SK-N-SH (cell line): ENCODE measurements around the gene HOXB6. TPM values are rescaled to one million over a fixed set of nuclear protein-coding genes. Genes with fewer than 3 reads are reported as not detected.

Experiments used
- CTCF ChIA-PET: fragments of 300-600, 350-600 bp; formaldehyde crosslinking; extraction: SDS; loops from one replicate; lab custom pipeline; 2021; lab: Yijun Ruan, JAX
- POLR2A ChIA-PET: fragments of 350-600 bp; sonication (Branson Sonifier 250); formaldehyde crosslinking; extraction: SDS; loops from one replicate; lab custom pipeline; 2020; ENCODE audit warnings: antibody characterized with exemption, inconsistent platforms; lab: Yijun Ruan, JAX
- DNase-seq: peaks from one replicate; pipeline ENCODE4 v3.0.0; 2012
- H2AFZ ChIP-seq: fragments of 200-600 bp; sonication (generic); 2 replicates; pipeline ENCODE4 v1.8.1; 2016; ENCODE audit warnings: antibody characterized with exemption, mild to moderate bottlenecking, low read depth
- H3F3A ChIP-seq: fragments of 200-600 bp; sonication (generic); replicated peaks from 2 replicates; pipeline ENCODE3; 2016; ENCODE audit warnings: antibody characterized with exemption, mild to moderate bottlenecking; ENCODE audit not compliant: insufficient read depth
- H3K27ac ChIP-seq, 2 experiments: fragments of 200-500 bp in 1 of 2; fragments of 200-600 bp in 1 of 2; sonication (Bioruptor generic) in 1 of 2; sonication (generic), shearing (Covaris generic) in 1 of 2; 2 replicates each; pipeline versions ENCODE4 v1.5.1 to v1.6.1; 2014 to 2016; ENCODE audit warnings: low read depth in 2 of 2, inconsistent platforms in 1 of 2, low read length in 1 of 2, mild to moderate bottlenecking in 1 of 2, mixed read lengths in 1 of 2
- H3K27me3 ChIP-seq: fragments of 200-600 bp; sonication (generic), shearing (Covaris generic); 2 replicates; pipeline ENCODE4 v1.6.1; 2016; ENCODE audit warnings: mixed run types; ENCODE audit not compliant: insufficient read depth
- H3K36me3 ChIP-seq, 2 experiments: fragments of 200-500 bp in 1 of 2; fragments of 200-600 bp in 1 of 2; sonication (Bioruptor generic) in 1 of 2; sonication (generic) in 1 of 2; replicated peaks in 1 of 2; 2 replicates each; pipeline versions ENCODE3 to v1.5.1; 2014 to 2016; ENCODE audit warnings: low read length in 1 of 2, mild to moderate bottlenecking in 1 of 2; ENCODE audit not compliant: insufficient read depth in 2 of 2, control insufficient read depth in 1 of 2
- H3K4me1 ChIP-seq, 2 experiments: fragments of 200-500 bp in 1 of 2; fragments of 200-600 bp in 1 of 2; sonication (Bioruptor generic) in 1 of 2; sonication (generic), shearing (Covaris generic) in 1 of 2; 2 replicates each; pipeline versions ENCODE4 v1.5.1 to v1.6.1; 2014 to 2016; ENCODE audit warnings: low read depth in 1 of 2, low read length in 1 of 2, mixed run types in 1 of 2; ENCODE audit not compliant: insufficient read depth in 2 of 2, control insufficient read depth in 1 of 2
- H3K4me2 ChIP-seq: fragments of 200-600 bp; sonication (generic), shearing (Covaris generic); 2 replicates; pipeline ENCODE4 v1.6.1; 2017; ENCODE audit warnings: mixed run types
- H3K4me3 ChIP-seq, 2 experiments: fragments of 200-500 bp in 1 of 2; fragments of 200-600 bp in 1 of 2; sonication (Bioruptor generic) in 1 of 2; sonication (generic), shearing (Covaris generic) in 1 of 2; 2 replicates each; pipeline versions ENCODE4 v1.5.1 to v1.8.1; 2014 to 2016; ENCODE audit warnings: low read depth in 2 of 2, inconsistent platforms in 1 of 2, low read length in 1 of 2, mild to moderate bottlenecking in 1 of 2, mixed read lengths in 1 of 2, moderate library complexity in 1 of 2
- H3K79me2 ChIP-seq: fragments of 200-600 bp; sonication (generic); 2 replicates; pipeline ENCODE4 v1.8.1; 2017; ENCODE audit warnings: mild to moderate bottlenecking; ENCODE audit not compliant: insufficient read depth
- H3K9ac ChIP-seq: fragments of 200-600 bp; sonication (generic); 2 replicates; pipeline ENCODE4 v1.6.1; 2017; ENCODE audit warnings: mixed run types
- H3K9me2 ChIP-seq: fragments of 200-600 bp; sonication (generic); 2 replicates; pipeline ENCODE4 v1.6.1; 2017; ENCODE audit warnings: mixed run types
- H3K9me3 ChIP-seq: fragments of 200-600 bp; sonication (generic); 2 replicates; pipeline ENCODE4 v1.6.1; 2017; ENCODE audit warnings: mixed run types, mild to moderate bottlenecking, moderate library complexity
- H4K20me1 ChIP-seq: fragments of 200-600 bp; sonication (generic); 2 replicates; pipeline ENCODE4 v1.6.1; 2017; ENCODE audit warnings: mild to moderate bottlenecking, mixed run types; ENCODE audit not compliant: insufficient read depth
- CHD2 ChIP-seq: fragments of 150-350 bp; IDR thresholded peaks from 2 replicates; pipeline ENCODE4 v1.6.1; 2018; ENCODE audit warnings: low read length; ENCODE audit not compliant: partially characterized antibody
- EP300 ChIP-seq, 2 experiments: IDR thresholded peaks; 2 replicates each; pipeline versions ENCODE4 v1.4.0 to v1.6.1; 2012; ENCODE audit warnings: borderline replicate concordance in 1 of 2, low read depth in 1 of 2, low read length in 1 of 2
- EZH2phosphoT487 ChIP-seq: fragments of 200-600 bp; sonication (generic); IDR thresholded peaks from 2 replicates; pipeline ENCODE4 v1.6.1; 2017; ENCODE audit warnings: low read depth, mixed run types, mild to moderate bottlenecking, antibody characterized with exemption, moderate library complexity, borderline replicate concordance
- GATA2 ChIP-seq: sonication (generic); formaldehyde crosslinking; IDR thresholded peaks from 2 replicates; pipeline ENCODE4 v1.5.0; 2020; ENCODE audit warnings: mild to moderate bottlenecking, missing genetic modification reagents
- MEF2A ChIP-seq: IDR thresholded peaks from 2 replicates; pipeline ENCODE4 v1.4.0; 2012; ENCODE audit warnings: low read depth, borderline replicate concordance
- NFIC ChIP-seq: IDR thresholded peaks from 2 replicates; pipeline ENCODE4 v1.4.0; 2012; ENCODE audit warnings: borderline replicate concordance
- POLR2AphosphoS5 ChIP-seq: IDR thresholded peaks from 2 replicates; pipeline ENCODE4 v1.6.1; 2012; ENCODE audit warnings: low read depth, low read length
- RCOR1 ChIP-seq: fragments of 150-350 bp; IDR thresholded peaks from 2 replicates; pipeline ENCODE4 v1.6.1; 2017; ENCODE audit warnings: antibody characterized with exemption, low read length
- RFX5 ChIP-seq: IDR thresholded peaks from 2 replicates; pipeline ENCODE4 v1.6.1; 2012; ENCODE audit warnings: mild to moderate bottlenecking, improper control_type of control experiment, low read length
- TAF1 ChIP-seq: IDR thresholded peaks from 2 replicates; pipeline ENCODE4 v1.6.1; 2012; ENCODE audit warnings: low read depth, mild to moderate bottlenecking, low read length, moderate library complexity, borderline replicate concordance
- TCF12 ChIP-seq: IDR thresholded peaks from 2 replicates; pipeline ENCODE4 v1.4.0; 2012
- TEAD4 ChIP-seq: IDR thresholded peaks from 2 replicates; pipeline ENCODE4 v1.4.0; 2012; ENCODE audit warnings: mild to moderate bottlenecking, borderline replicate concordance; ENCODE audit not compliant: insufficient read depth
- USF2 ChIP-seq: fragments of 150-350 bp; IDR thresholded peaks from 2 replicates; pipeline ENCODE4 v1.6.1; 2017; ENCODE audit warnings: antibody characterized with exemption, low read length, low read depth, borderline replicate concordance
- YY1 ChIP-seq: IDR thresholded peaks from 2 replicates; pipeline ENCODE4 v1.4.0; 2012; ENCODE audit warnings: low read depth, mild to moderate bottlenecking
- WGBS: methylation state at CpG from one replicate; pipeline ENCODE4 v1.1.6; 2017; ENCODE audit warnings: low lambda C conversion rate; 5-methylcytosine and 5-hydroxymethylcytosine counted together
- polyA plus RNA-seq, 3 experiments: library from polyadenylated mRNA; depleted of rRNA; stranded (reverse); fragments of >200 nt; gene quantifications; 2 replicates each; pipeline ENCODE4 v1.2.3, GENCODE V29; 2012
- TF ChIP-seq, protein P1 (sequence below): IDR thresholded peaks from 2 replicates; pipeline ENCODE4 v1.4.0; 2012; ENCODE audit warnings: low read depth, borderline replicate concordance
- TF ChIP-seq, protein P2 (sequence below): IDR thresholded peaks from 2 replicates; pipeline ENCODE4 v1.4.0; 2012; ENCODE audit warnings: low read depth, borderline replicate concordance

The HOXB6 gene
- polyA plus RNA-seq, 1 of the 3 experiments (the other 2 are of a cell fraction): not detected

DNA sequence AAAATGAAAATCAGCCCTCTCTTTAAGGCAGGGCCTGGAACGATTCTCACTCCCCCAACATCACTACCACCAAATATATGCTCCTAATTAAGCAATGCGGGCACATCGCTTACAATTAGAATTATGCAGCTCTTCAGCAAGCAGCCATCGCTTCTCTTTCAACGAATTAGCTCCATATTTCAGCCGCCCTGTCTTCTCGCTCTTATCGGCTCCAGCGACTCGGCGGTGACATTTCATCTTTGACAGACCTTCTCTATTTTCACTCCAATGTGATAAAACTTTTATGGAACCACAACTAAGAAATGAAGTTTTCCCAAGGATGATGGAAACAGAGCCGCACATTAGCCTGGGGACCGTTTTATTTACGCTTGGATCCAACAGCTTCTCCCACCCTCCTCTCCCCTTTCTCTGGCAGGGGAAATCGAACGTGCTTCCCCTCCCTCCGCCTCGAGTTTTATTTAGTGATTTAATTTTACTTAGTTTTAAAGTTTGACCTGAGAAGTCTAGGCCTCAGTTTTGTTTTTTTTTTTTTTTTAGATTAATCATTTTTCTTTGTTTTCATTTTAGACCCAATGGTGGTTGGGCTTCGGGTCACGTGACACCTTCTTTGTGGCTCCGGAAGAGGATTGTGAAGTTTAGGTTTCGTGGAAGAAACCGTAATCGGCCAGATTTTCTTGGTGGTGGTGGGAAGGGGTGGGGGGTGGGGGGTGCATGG, 56.8 kb downstream of the HOXB6 start:
- H3K4me3 ChIP-seq: no peak overlapping the region
- H3K4me2 ChIP-seq: no peak overlapping the region
- H3K9me3 ChIP-seq: no peaks in the 10 kb centered on the region
- peaks cover 4% of the 10 kb centered on the region for H3F3A ChIP-seq
- DNase-seq: no peak
- no peak overlapping the region for H3K9ac ChIP-seq
- POLR2A ChIA-PET: no interaction called here
- H3K36me3 ChIP-seq: no peaks in the 10 kb centered on the region
- TF ChIP-seq NFIC: no peak
- TF ChIP-seq EZH2phosphoT487: 0 out of 2 replicates have a peak, but pooled peaks have one; percentile 59
- TF ChIP-seq, protein P1, sequence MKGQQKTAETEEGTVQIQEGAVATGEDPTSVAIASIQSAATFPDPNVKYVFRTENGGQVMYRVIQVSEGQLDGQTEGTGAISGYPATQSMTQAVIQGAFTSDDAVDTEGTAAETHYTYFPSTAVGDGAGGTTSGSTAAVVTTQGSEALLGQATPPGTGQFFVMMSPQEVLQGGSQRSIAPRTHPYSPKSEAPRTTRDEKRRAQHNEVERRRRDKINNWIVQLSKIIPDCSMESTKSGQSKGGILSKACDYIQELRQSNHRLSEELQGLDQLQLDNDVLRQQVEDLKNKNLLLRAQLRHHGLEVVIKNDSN: peak; percentile 34; the same call in 1 of the 2 replicates
- TF ChIP-seq, all 33 proteins: peak for 2
- 23% methylated on average over 24 of the region's 24 CpGs for WGBS
- CTCF ChIA-PET: interaction anchor here (1.6 kb wide), 1 partner anchor 91 kb away, joined by 4 read pairs; no protein-coding TSS in a partner anchor
- no peaks in the 10 kb centered on the region for H3K9me2 ChIP-seq
- H4K20me1 ChIP-seq: no peaks in the 10 kb centered on the region
- no peak overlapping the region for H3K27ac ChIP-seq
- H2AFZ ChIP-seq: no peak overlapping the region
- no peaks in the 10 kb centered on the region for H3K79me2 ChIP-seq
- peaks cover 95% of the 10 kb centered on the region for H3K27me3 ChIP-seq
- H3K4me1 ChIP-seq: no peaks in the 10 kb centered on the region

DNA sequence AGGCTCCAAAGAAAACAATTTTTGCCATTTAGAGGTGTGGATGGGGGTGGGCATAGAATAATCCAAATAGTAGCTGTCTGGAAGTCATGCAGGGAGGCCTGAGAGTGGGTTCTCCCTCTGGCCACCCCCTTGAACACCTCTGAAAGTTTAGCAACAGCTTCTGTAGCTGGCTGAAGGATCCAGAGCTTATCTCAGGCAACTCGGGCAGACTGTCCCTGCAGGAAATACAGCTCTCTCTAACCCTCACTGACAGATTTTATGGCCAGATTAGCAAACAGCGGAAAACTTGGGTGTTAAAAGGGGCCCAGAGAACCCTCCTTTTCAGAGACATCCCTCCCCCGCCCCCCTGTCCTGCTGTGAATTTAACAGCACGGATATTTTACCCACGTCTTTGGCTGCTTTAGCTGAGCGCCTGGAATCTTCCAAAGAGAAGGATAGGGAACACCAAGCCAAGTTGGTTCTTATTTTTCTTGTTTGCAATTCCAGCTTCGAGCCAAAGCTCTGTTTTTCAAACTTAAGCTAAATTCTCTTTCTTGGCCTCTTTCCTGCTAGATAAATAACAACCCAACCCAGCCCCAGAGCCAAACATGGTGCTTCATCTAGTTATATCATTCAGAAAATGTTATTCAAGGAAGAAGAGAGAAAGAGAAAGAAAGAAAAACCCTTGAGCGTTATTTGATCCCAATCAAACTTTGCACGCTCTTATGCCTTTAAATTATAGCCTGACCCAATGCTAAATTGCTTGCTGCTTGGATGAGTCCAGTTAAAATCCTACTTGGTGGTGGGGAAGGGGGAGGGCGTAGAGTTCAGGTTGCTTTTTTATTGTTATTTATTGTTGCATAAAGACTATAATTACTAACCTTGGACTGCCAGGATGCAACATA, 57.6 kb downstream of the HOXB6 start:
- H2AFZ ChIP-seq: no peak overlapping the region
- DNase-seq: no peak
- no peak overlapping the region for H3K9ac ChIP-seq
- no peaks in the 10 kb centered on the region for H4K20me1 ChIP-seq
- WGBS: 22% methylated on average over 10 of the region's 10 CpGs
- H3K4me3 ChIP-seq: no peak overlapping the region
- no peak overlapping the region for H3K27ac ChIP-seq
- peaks cover 96% of the 10 kb centered on the region for H3K27me3 ChIP-seq
- H3K36me3 ChIP-seq: no peaks in the 10 kb centered on the region
- H3K4me2 ChIP-seq: no peak overlapping the region
- H3F3A ChIP-seq: peaks cover 4% of the 10 kb centered on the region
- H3K9me3 ChIP-seq: no peaks in the 10 kb centered on the region
- CTCF ChIA-PET: interaction anchor here (0.5 to 0.9 kb wide), 2 partner anchors 14 to 17 kb away, joined by 3 read pairs; no protein-coding TSS in a partner anchor
- POLR2A ChIA-PET: no interaction called here
- H3K4me1 ChIP-seq: no peaks in the 10 kb centered on the region
- no peak for TF ChIP-seq TAF1
- TF ChIP-seq, protein P1: no peak
- TF ChIP-seq USF2: no peak
- TF ChIP-seq, protein P2, sequence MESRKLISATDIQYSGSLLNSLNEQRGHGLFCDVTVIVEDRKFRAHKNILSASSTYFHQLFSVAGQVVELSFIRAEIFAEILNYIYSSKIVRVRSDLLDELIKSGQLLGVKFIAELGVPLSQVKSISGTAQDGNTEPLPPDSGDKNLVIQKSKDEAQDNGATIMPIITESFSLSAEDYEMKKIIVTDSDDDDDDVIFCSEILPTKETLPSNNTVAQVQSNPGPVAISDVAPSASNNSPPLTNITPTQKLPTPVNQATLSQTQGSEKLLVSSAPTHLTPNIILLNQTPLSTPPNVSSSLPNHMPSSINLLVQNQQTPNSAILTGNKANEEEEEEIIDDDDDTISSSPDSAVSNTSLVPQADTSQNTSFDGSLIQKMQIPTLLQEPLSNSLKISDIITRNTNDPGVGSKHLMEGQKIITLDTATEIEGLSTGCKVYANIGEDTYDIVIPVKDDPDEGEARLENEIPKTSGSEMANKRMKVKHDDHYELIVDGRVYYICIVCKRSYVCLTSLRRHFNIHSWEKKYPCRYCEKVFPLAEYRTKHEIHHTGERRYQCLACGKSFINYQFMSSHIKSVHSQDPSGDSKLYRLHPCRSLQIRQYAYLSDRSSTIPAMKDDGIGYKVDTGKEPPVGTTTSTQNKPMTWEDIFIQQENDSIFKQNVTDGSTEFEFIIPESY: no peak
- TF ChIP-seq MEF2A: no peak
- TF ChIP-seq POLR2AphosphoS5: no peak
- no peak for TF ChIP-seq EZH2phosphoT487
- TF ChIP-seq TCF12: no peak
- TF ChIP-seq CHD2: no peak
- no peak for TF ChIP-seq GATA2
- TF ChIP-seq EP300 (IDR thresholded peaks at IDR 0.05; ENCODE audit: borderline replicate concordance in 1 of 2, low read depth in 1 of 2, low read length in 1 of 2): no peak
- TF ChIP-seq TEAD4: no peak
- TF ChIP-seq RFX5: no peak
- TF ChIP-seq YY1: no peak
- no peak for TF ChIP-seq NFIC
- TF ChIP-seq RCOR1: no peak
- H3K79me2 ChIP-seq: no peaks in the 10 kb centered on the region
- no peaks in the 10 kb centered on the region for H3K9me2 ChIP-seq
